HepG2 (cell line): ENCODE data around the gene PTPA. TPM values are rescaled to one million over a fixed set of nuclear protein-coding genes. Genes with fewer than 3 reads are reported as not detected.

ENCODE experiments used
- ARID2 ChIP-seq: sonication (generic); formaldehyde crosslinking; IDR thresholded peaks from 2 replicates; pipeline ENCODE4 v1.8.1; 2022; ENCODE audit warnings: mild to moderate bottlenecking, missing genetic modification reagents, borderline replicate concordance
- ATF3 ChIP-seq: sonication (generic); formaldehyde crosslinking; IDR thresholded peaks from 2 replicates; pipeline ENCODE4 v1.4.0; 2020; ENCODE audit warnings: missing genetic modification reagents
- EED ChIP-seq: sonication (generic); formaldehyde crosslinking; IDR thresholded peaks from 2 replicates; pipeline ENCODE4 v1.5.0; 2020; ENCODE audit warnings: mild to moderate bottlenecking, missing genetic modification reagents
- ERF ChIP-seq: IDR thresholded peaks from 2 replicates; pipeline ENCODE4 v1.6.1; 2018; ENCODE audit warnings: missing biosample characterization, missing genetic modification reagents
- MED8 ChIP-seq: sonication (generic); formaldehyde crosslinking; IDR thresholded peaks from 2 replicates; pipeline ENCODE4 v1.8.1; 2023; ENCODE audit warnings: mild to moderate bottlenecking, missing genetic modification reagents; ENCODE audit not compliant: insufficient replicate concordance
- NFYC ChIP-seq: IDR thresholded peaks from 2 replicates; pipeline ENCODE4 v1.6.1; 2016; ENCODE audit warnings: missing genetic modification reagents, missing compliant biosample characterization
- REL ChIP-seq: sonication (generic); formaldehyde crosslinking; conservative IDR thresholded peaks from 2 replicates; pipeline ENCODE4 v1.8.0; 2022; ENCODE audit warnings: mild to moderate bottlenecking, missing genetic modification reagents, moderate library complexity
- SETDB1 ChIP-seq: sonication (generic); formaldehyde crosslinking; IDR thresholded peaks from 2 replicates; pipeline ENCODE4 v1.5.1; 2020; ENCODE audit warnings: missing genetic modification reagents, mild to moderate bottlenecking, borderline replicate concordance
- SMARCE1 ChIP-seq: fragments of 450-650 bp; IDR thresholded peaks from 2 replicates; pipeline ENCODE4 v1.6.1; 2017; ENCODE audit warnings: borderline replicate concordance
- THAP7 ChIP-seq: sonication (generic); formaldehyde crosslinking; IDR thresholded peaks from 2 replicates; pipeline ENCODE4 v1.8.1; 2023; ENCODE audit warnings: mild to moderate bottlenecking, missing genetic modification reagents
- THAP8 ChIP-seq: sonication (generic); formaldehyde crosslinking; IDR thresholded peaks from 2 replicates; pipeline ENCODE4 v1.5.1; 2020; ENCODE audit warnings: missing genetic modification reagents, mild to moderate bottlenecking, borderline replicate concordance
- ZIK1 ChIP-seq: sonication (generic); formaldehyde crosslinking; IDR thresholded peaks from 2 replicates; pipeline ENCODE4 v1.5.0; 2020; ENCODE audit warnings: mild to moderate bottlenecking, low read depth, missing genetic modification reagents, borderline replicate concordance
- ZNF205 ChIP-seq: IDR thresholded peaks from 2 replicates; pipeline ENCODE4 v1.6.1; 2018; ENCODE audit warnings: missing biosample characterization, missing genetic modification reagents
- ZNF224 ChIP-seq: sonication (generic); formaldehyde crosslinking; IDR thresholded peaks from 2 replicates; pipeline ENCODE4 v1.5.0; 2020; ENCODE audit warnings: mild to moderate bottlenecking, missing genetic modification reagents
- ZNF335 ChIP-seq: sonication (generic); formaldehyde crosslinking; IDR thresholded peaks from 2 replicates; pipeline ENCODE4 v1.4.0; 2020; ENCODE audit warnings: missing genetic modification reagents
- ZNF629 ChIP-seq: sonication (generic); formaldehyde crosslinking; conservative IDR thresholded peaks from 2 replicates; pipeline ENCODE4 v1.5.0; 2020; ENCODE audit warnings: missing genetic modification reagents
- ZNF761 ChIP-seq: sonication (generic); formaldehyde crosslinking; conservative IDR thresholded peaks from 2 replicates; pipeline ENCODE4 v1.4.0; 2020; ENCODE audit warnings: mild to moderate bottlenecking, missing genetic modification reagents
- polyA plus RNA-seq, 8 experiments: library from polyadenylated mRNA; depleted of rRNA in 3 of 8; stranded (reverse) in 7 of 8; unstranded in 1 of 8; fragments of >200 nt; fragmentation: Illumina TruSeq in 4 of 8; extraction: Trizol in 4 of 8; gene quantifications; 2 replicates each; pipeline versions ENCODE4 v1.2.1 to v1.2.3, GENCODE V29; 2011 to 2016; ENCODE audit warnings: low read depth in 4 of 8, missing spikeins in 1 of 8, mixed read lengths in 1 of 8; ENCODE audit not compliant: insufficient read depth in 1 of 8
- total RNA-seq, 5 experiments: library from RNA; depleted of rRNA; stranded (reverse); fragments of >200 nt; fragmentation: Illumina TruSeq; extraction: Trizol; gene quantifications; 2 replicates each; pipeline ENCODE4 v1.2.3, GENCODE V29; 2016; ENCODE audit warnings: low read depth in 1 of 5
- TF ChIP-seq, protein P1 (sequence below): sonication (generic); formaldehyde crosslinking; IDR thresholded peaks from 2 replicates; pipeline ENCODE4 v1.4.0; 2020; ENCODE audit warnings: missing genetic modification reagents
- TF ChIP-seq, protein P2 (sequence below): sonication (generic); formaldehyde crosslinking; IDR thresholded peaks from 2 replicates; pipeline ENCODE4 v1.4.0; 2020; ENCODE audit warnings: mild to moderate bottlenecking, missing genetic modification reagents
- TF ChIP-seq, protein P3 (sequence below): sonication (generic); formaldehyde crosslinking; IDR thresholded peaks from 2 replicates; pipeline ENCODE4 v1.4.0; 2020; ENCODE audit warnings: missing genetic modification reagents
- TF ChIP-seq, protein P4 (sequence below): sonication (generic); formaldehyde crosslinking; IDR thresholded peaks from 2 replicates; pipeline ENCODE4 v1.5.0; 2020; ENCODE audit warnings: mild to moderate bottlenecking, missing genetic modification reagents

PTPA gene
- total and polyA plus RNA-seq, 2 of the 13 experiments (the other 11 are each of a cell fraction or from before 2014, with no cell fraction given): 79.3 to 105 TPM

DNA sequence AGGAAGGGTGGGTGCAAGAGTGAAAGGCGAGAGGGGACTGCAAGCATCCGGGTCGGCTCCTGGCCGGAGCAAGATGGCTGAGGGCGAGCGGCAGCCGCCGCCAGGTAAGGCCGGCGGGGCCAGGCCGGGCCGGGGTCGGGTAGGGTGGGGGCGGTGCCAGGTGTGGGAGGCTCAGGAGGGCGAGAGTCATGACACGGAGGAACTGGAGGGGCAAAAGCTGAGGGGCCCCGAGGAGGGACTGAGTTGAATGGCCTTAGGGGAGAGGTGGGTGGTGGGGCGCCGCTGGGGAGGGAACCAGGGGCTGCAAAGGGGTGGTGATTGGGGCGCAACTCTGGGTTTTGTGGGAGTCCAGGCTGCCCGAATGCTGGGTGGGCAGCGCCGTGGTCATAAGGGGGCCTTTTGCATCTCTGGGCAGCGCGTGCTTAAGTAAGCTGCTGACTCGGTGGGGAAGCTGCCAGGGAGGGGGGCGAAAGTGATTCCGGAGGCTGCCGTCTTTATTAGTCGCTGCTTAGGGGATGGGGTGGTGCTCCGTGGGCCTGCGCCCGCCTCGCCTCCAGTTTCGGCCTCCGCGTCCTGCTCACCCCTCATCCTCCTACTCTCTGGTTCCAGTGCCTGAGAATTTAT, 425 bp downstream of the PTPA start (continued):
- TF ChIP-seq, protein P1, sequence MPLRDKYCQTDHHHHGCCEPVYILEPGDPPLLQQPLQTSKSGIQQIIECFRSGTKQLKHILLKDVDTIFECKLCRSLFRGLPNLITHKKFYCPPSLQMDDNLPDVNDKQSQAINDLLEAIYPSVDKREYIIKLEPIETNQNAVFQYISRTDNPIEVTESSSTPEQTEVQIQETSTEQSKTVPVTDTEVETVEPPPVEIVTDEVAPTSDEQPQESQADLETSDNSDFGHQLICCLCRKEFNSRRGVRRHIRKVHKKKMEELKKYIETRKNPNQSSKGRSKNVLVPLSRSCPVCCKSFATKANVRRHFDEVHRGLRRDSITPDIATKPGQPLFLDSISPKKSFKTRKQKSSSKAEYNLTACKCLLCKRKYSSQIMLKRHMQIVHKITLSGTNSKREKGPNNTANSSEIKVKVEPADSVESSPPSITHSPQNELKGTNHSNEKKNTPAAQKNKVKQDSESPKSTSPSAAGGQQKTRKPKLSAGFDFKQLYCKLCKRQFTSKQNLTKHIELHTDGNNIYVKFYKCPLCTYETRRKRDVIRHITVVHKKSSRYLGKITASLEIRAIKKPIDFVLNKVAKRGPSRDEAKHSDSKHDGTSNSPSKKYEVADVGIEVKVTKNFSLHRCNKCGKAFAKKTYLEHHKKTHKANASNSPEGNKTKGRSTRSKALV: no peak
- TF ChIP-seq ZIK1 (CRISPR knock-in tag) (no peak), THAP8 (CRISPR knock-in tag) (no peak; the same call in 1 of the 2 replicates), REL (CRISPR knock-in tag) (0 out of 2 replicates have a peak, but pooled peaks have one; percentile 59), EED (CRISPR knock-in tag) (0 out of 2 replicates have a peak, but pooled peaks have one; percentile 46), SETDB1 (CRISPR knock-in tag) (no peak), THAP7 (CRISPR knock-in tag) (no peak), ZNF205 (CRISPR knock-in tag) (no peak), ZNF629 (CRISPR knock-in tag) (no peak), ZNF761 (CRISPR knock-in tag) (no peak), MED8 (CRISPR knock-in tag) (peak; percentile 33), ARID2 (CRISPR knock-in tag) (no peak), ERF (CRISPR knock-in tag) (no peak), ATF3 (CRISPR knock-in tag) (no peak), SMARCE1 (no peak), NFYC (CRISPR knock-in tag) (no peak), ZNF335 (CRISPR knock-in tag) (no peak), ZNF224 (CRISPR knock-in tag) (no peak)
- TF ChIP-seq, protein P2, sequence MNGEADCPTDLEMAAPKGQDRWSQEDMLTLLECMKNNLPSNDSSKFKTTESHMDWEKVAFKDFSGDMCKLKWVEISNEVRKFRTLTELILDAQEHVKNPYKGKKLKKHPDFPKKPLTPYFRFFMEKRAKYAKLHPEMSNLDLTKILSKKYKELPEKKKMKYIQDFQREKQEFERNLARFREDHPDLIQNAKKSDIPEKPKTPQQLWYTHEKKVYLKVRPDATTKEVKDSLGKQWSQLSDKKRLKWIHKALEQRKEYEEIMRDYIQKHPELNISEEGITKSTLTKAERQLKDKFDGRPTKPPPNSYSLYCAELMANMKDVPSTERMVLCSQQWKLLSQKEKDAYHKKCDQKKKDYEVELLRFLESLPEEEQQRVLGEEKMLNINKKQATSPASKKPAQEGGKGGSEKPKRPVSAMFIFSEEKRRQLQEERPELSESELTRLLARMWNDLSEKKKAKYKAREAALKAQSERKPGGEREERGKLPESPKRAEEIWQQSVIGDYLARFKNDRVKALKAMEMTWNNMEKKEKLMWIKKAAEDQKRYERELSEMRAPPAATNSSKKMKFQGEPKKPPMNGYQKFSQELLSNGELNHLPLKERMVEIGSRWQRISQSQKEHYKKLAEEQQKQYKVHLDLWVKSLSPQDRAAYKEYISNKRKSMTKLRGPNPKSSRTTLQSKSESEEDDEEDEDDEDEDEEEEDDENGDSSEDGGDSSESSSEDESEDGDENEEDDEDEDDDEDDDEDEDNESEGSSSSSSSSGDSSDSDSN (CRISPR knock-in tag): peak; percentile 78
- TF ChIP-seq, protein P3, sequence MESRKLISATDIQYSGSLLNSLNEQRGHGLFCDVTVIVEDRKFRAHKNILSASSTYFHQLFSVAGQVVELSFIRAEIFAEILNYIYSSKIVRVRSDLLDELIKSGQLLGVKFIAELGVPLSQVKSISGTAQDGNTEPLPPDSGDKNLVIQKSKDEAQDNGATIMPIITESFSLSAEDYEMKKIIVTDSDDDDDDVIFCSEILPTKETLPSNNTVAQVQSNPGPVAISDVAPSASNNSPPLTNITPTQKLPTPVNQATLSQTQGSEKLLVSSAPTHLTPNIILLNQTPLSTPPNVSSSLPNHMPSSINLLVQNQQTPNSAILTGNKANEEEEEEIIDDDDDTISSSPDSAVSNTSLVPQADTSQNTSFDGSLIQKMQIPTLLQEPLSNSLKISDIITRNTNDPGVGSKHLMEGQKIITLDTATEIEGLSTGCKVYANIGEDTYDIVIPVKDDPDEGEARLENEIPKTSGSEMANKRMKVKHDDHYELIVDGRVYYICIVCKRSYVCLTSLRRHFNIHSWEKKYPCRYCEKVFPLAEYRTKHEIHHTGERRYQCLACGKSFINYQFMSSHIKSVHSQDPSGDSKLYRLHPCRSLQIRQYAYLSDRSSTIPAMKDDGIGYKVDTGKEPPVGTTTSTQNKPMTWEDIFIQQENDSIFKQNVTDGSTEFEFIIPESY (CRISPR knock-in tag): no peak
- TF ChIP-seq, protein P4, sequence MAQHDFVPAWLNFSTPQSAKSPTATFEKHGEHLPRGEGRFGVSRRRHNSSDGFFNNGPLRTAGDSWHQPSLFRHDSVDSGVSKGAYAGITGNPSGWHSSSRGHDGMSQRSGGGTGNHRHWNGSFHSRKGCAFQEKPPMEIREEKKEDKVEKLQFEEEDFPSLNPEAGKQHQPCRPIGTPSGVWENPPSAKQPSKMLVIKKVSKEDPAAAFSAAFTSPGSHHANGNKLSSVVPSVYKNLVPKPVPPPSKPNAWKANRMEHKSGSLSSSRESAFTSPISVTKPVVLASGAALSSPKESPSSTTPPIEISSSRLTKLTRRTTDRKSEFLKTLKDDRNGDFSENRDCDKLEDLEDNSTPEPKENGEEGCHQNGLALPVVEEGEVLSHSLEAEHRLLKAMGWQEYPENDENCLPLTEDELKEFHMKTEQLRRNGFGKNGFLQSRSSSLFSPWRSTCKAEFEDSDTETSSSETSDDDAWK (CRISPR knock-in tag): no peak
